Heart left ventricle (tissue), 13 donors: ENCODE data around the gene C6orf132.

Experiments
- CTCF ChIP-seq, 12 donors: fragments of 200-600 bp; sonication (generic) in 4 of 12; IDR thresholded peaks; one replicate each; pipeline versions ENCODE4 v1.5.0 to v1.8.0; 2018 to 2022; ENCODE audit warnings: antibody characterized with exemption in 12 of 12, mild to moderate bottlenecking in 5 of 12
- POLR2A ChIP-seq, 2 donors: fragments of 450-650 bp; IDR thresholded peaks; one replicate each; pipeline ENCODE4 v1.6.1; 2017; ENCODE audit warnings: antibody characterized with exemption in 2 of 2, mild to moderate bottlenecking in 2 of 2, moderate library complexity in 2 of 2
- donor health status: ischemic (EF 13 %, LVEDD 7.1; RV severe dilation, severe dysfunction).
- donor health status: DM: no; HTN: yes; CAD: no.
- donor health status: DM: no; HTN: no; CAD: no.
- donor health status: ischemic (EF 25% LVEDD 6.9; RV normal size, moderate dysfunction).
- donor health status: ischemic (EF 25% LVEDD 5.7; RV mildly dilated, moderate dysfunction).
- donor health status: ischemic (EF 35%, LVEDD 5.7; RV mildly dilated, moderate dysfunction).
- donor health status: nonischemic (EF 11% LVEDD 7.7; RV severe dilation, severe dysfunction).
- donor health status: DM: yes; HTN: yes; CAD: no.
- donor health status: PGD.
- donor health status: ischemic (EF 29% LVEDD 5.4; RV normal size, mild dysfunction).
- donor health status: nonischemic (EF 23%, LVEDD 6.1; RV moderate dilation, normal function).

- TF ChIP-seq POLR2A (IDR thresholded peaks at IDR 0.05) (no peak), CTCF (IDR thresholded peaks at IDR 0.05) (no peak)
Observed at GRCh38 chr6:42165016-42165415, 22.6 kb upstream of the C6orf132 start.
